ENCODE data around the gene EPGN. TPM values are rescaled to one million over a fixed set of nuclear protein-coding genes. Genes with fewer than 3 reads are reported as not detected.

The EPGN gene
- total and polyA plus RNA-seq, 2 of the 13 experiments (the other 11 are each of a cell fraction or from before 2014, with no cell fraction given) = not detected

DNA sequence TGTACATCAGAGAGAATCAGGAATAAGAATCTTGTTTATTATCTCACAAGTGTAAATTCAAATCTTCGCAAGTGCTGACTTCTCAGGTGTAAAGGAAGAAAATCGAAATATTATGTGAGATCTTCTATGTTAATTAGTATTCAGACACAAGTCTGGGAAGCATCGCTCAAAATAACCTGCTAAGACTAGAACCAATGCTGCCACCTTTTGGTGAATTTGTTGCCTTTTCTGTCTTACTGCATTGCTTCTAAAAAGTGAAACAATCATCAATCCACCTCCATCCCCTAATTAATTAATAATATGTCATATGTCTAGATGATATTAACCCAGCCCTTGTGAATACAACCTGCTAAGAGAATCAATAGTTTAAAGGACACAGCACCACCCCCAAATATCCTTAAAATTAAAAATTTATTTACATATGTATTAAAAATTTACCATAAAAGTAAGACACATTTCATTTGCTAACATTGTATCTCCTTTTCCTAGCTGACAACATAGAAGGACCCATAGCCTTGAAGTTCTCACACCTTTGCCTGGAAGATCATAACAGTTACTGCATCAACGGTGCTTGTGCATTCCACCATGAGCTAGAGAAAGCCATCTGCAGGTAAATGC, 3.5 kb downstream of the EPGN start:
- ChIA-PET CTCF (ENCODE audit: low intra/inter-chr PET ratio, low total read pairs) (interaction anchor here (2.1 to 2.4 kb wide), 2 partner anchors 83 to 122 kb away, joined by 16 to 20 read pairs; no protein-coding TSS in a partner anchor), POLR2A (no interaction called here)
- peak; percentile 56 for FAIRE-seq
- Histone ChIP-seq H3K27ac (ENCODE audit: extremely low read length, insufficient read depth, low read length) (no peak overlapping the region), H3K4me3 (replicated peaks in 1 of 3; ENCODE audit: insufficient read depth in 1 of 3, low read depth in 2 of 3, low read length in 3 of 3) (no peak overlapping the region), H3K79me2 (ENCODE audit: insufficient read depth, low read length) (no peaks in the 10 kb centered on the region), H3K36me3 (replicated peaks in 1 of 2; ENCODE audit: control insufficient read depth in 1 of 2, insufficient read depth in 2 of 2, low read length in 2 of 2) (no peaks in the 10 kb centered on the region), H4K20me1 (ENCODE audit: insufficient read depth, low read length) (no peaks in the 10 kb centered on the region), H2AFZ (ENCODE audit: low read length) (no peak overlapping the region), H3K9me3 (ENCODE audit: low read length) (no peaks in the 10 kb centered on the region), H3K9ac (ENCODE audit: insufficient read depth, low read depth, low read length) (no peak overlapping the region), H3K27me3 (ENCODE audit: control insufficient read depth in 1 of 2, insufficient read depth in 2 of 2, low read length in 2 of 2) (no peaks in the 10 kb centered on the region), H3K4me2 (ENCODE audit: low read depth, low read length) (no peak overlapping the region), H3K4me1 (ENCODE audit: insufficient read depth, low read length) (no peaks in the 10 kb centered on the region)
- in situ Hi-C loops (cut with HindIII; ENCODE audit: extremely low pct_ligation_motif_present, low pct_unique_long_range_greater_than_20kb) (loop anchor here (5.0 kb wide), 1 partner anchor 120 kb away; no protein-coding TSS in a partner anchor), intact Hi-C loops (cut with micrococcal nuclease; ENCODE audit: unreplicated experiment) (loop anchor here (1.0 kb wide), 2 partner anchors 84 to 123 kb away; no protein-coding TSS in a partner anchor)
- peak; percentile 46 for DNase-seq (ENCODE audit: low spot score)
- 4% methylated on average over 4 of the region's 4 CpGs for WGBS (ENCODE audit: low lambda C conversion rate)
- no TSS peak for BruUV-seq (replicated peaks)
- peak; percentile 60; the same call in 2 of the 3 replicates for ATAC-seq
- TF ChIP-seq, protein P1, sequence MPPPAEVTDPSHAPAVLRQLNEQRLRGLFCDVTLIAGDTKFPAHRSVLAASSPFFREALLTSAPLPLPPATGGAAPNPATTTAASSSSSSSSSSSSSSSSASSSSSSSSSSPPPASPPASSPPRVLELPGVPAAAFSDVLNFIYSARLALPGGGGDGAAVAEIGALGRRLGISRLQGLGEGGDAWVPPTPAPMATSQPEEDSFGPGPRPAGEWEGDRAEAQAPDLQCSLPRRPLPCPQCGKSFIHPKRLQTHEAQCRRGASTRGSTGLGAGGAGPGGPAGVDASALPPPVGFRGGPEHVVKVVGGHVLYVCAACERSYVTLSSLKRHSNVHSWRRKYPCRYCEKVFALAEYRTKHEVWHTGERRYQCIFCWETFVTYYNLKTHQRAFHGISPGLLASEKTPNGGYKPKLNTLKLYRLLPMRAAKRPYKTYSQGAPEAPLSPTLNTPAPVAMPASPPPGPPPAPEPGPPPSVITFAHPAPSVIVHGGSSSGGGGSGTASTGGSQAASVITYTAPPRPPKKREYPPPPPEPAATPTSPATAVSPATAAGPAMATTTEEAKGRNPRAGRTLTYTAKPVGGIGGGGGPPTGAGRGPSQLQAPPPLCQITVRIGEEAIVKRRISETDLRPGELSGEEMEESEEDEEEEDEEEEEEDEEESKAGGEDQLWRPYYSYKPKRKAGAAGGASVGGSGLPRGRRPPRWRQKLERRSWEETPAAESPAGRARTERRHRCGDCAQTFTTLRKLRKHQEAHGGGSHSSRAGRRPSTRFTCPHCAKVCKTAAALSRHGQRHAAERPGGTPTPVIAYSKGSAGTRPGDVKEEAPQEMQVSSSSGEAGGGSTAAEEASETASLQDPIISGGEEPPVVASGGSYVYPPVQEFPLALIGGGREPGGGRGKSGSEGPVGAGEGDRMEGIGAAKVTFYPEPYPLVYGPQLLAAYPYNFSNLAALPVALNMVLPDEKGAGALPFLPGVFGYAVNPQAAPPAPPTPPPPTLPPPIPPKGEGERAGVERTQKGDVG (CRISPR knock-in tag; IDR thresholded peaks at IDR 0.05; ENCODE audit: borderline replicate concordance) = no peak
- TF ChIP-seq NFIB (CRISPR knock-in tag; IDR thresholded peaks at IDR 0.05; ENCODE audit: borderline replicate concordance) = no peak
- no peak for TF ChIP-seq NFYB (CRISPR knock-in tag; IDR thresholded peaks at IDR 0.05)
- TF ChIP-seq TCF12 (IDR thresholded peaks at IDR 0.05) = no peak
- TF ChIP-seq TCF12 (CRISPR knock-in tag; IDR thresholded peaks at IDR 0.05) = no peak
- TF ChIP-seq, protein P2, sequence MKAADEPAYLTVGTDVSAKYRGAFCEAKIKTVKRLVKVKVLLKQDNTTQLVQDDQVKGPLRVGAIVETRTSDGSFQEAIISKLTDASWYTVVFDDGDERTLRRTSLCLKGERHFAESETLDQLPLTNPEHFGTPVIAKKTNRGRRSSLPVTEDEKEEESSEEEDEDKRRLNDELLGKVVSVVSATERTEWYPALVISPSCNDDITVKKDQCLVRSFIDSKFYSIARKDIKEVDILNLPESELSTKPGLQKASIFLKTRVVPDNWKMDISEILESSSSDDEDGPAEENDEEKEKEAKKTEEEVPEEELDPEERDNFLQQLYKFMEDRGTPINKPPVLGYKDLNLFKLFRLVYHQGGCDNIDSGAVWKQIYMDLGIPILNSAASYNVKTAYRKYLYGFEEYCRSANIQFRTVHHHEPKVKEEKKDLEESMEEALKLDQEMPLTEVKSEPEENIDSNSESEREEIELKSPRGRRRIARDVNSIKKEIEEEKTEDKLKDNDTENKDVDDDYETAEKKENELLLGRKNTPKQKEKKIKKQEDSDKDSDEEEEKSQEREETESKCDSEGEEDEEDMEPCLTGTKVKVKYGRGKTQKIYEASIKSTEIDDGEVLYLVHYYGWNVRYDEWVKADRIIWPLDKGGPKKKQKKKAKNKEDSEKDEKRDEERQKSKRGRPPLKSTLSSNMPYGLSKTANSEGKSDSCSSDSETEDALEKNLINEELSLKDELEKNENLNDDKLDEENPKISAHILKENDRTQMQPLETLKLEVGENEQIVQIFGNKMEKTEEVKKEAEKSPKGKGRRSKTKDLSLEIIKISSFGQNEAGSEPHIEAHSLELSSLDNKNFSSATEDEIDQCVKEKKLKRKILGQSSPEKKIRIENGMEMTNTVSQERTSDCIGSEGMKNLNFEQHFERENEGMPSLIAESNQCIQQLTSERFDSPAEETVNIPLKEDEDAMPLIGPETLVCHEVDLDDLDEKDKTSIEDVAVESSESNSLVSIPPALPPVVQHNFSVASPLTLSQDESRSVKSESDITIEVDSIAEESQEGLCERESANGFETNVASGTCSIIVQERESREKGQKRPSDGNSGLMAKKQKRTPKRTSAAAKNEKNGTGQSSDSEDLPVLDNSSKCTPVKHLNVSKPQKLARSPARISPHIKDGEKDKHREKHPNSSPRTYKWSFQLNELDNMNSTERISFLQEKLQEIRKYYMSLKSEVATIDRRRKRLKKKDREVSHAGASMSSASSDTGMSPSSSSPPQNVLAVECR (CRISPR knock-in tag; IDR thresholded peaks at IDR 0.05; ENCODE audit: borderline replicate concordance) = no peak
- no peak for TF ChIP-seq ETV6 (CRISPR knock-in tag; conservative IDR thresholded peaks at IDR 0.05)
- peak; percentile 71 for TF ChIP-seq SMC3 (IDR thresholded peaks at IDR 0.05; ENCODE audit: low read length)
- TF ChIP-seq, protein P3, sequence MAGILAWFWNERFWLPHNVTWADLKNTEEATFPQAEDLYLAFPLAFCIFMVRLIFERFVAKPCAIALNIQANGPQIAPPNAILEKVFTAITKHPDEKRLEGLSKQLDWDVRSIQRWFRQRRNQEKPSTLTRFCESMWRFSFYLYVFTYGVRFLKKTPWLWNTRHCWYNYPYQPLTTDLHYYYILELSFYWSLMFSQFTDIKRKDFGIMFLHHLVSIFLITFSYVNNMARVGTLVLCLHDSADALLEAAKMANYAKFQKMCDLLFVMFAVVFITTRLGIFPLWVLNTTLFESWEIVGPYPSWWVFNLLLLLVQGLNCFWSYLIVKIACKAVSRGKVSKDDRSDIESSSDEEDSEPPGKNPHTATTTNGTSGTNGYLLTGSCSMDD (CRISPR knock-in tag; IDR thresholded peaks at IDR 0.05) = no peak
- no peak for TF ChIP-seq MED1 (CRISPR knock-in tag; IDR thresholded peaks at IDR 0.05)
- no peak for TF ChIP-seq SRF (IDR thresholded peaks at IDR 0.05; ENCODE audit: low read depth, low read length)
- TF ChIP-seq RFX1 (IDR thresholded peaks at IDR 0.05) = no peak
- no peak for TF ChIP-seq ZNF747 (CRISPR knock-in tag; IDR thresholded peaks at IDR 0.05; ENCODE audit: borderline replicate concordance)
- no peak for TF ChIP-seq ZNF264 (CRISPR knock-in tag; IDR thresholded peaks at IDR 0.05)
- TF ChIP-seq MTA3 (CRISPR knock-in tag; IDR thresholded peaks at IDR 0.05) = no peak
- 0 out of 2 replicates have a peak, but pooled peaks have one; percentile 24 for TF ChIP-seq RAD21 (CRISPR knock-in tag; IDR thresholded peaks at IDR 0.05)
- no peak for TF ChIP-seq ZMAT3 (CRISPR knock-in tag; conservative IDR thresholded peaks at IDR 0.05)
- TF ChIP-seq FOXK2 (IDR thresholded peaks at IDR 0.05) = no peak
- TF ChIP-seq U2AF2 (IDR thresholded peaks at IDR 0.05; ENCODE audit: low read depth, low read length) = no peak
